Measurements from ENCODE around the gene LRCOL1.

Gene LRCOL1

GRCh38 chr12:132566516-132567131, 43.8 kb downstream of the LRCOL1 start:
- no peak for DNase-seq (ENCODE audit: low read depth in 2 of 2)

- no peak for DNase-seq (ENCODE audit: low read depth in 2 of 2)
These were observed 45.0 kb downstream of the LRCOL1 start for GRCh38 chr12:132565365-132565764.

GRCh38 chr12:132563911-132564310, 46.5 kb downstream of the LRCOL1 start:
- DNase-seq (ENCODE audit: low read depth in 2 of 2) = no peak

GRCh38 chr12:132562489-132563021, 47.8 kb downstream of the LRCOL1 start:
- DNase-seq (ENCODE audit: low read depth in 2 of 2) = no peak

- DNase-seq (ENCODE audit: low read depth in 2 of 2) = peak in 1 of 2 donors; percentile 19
These were observed 48.8 kb downstream of the LRCOL1 start for GRCh38 chr12:132561427-132562156.

GRCh38 chr12:132560614-132561426, 49.6 kb downstream of the LRCOL1 start:
- peak; percentile 76 to 79 for DNase-seq (ENCODE audit: low read depth in 2 of 2)

GRCh38 chr12:132560364-132560613, 50.1 kb downstream of the LRCOL1 start:
- DNase-seq (ENCODE audit: low read depth in 2 of 2) = peak in 1 of 2 donors; percentile 30

- peak; percentile 22 to 37 for DNase-seq (ENCODE audit: low read depth in 2 of 2)
These were observed 50.6 kb downstream of the LRCOL1 start for GRCh38 chr12:132559652-132560363.

- no peak for DNase-seq (ENCODE audit: low read depth in 2 of 2)
These were observed 51.3 kb downstream of the LRCOL1 start for GRCh38 chr12:132558861-132559623.

- DNase-seq (ENCODE audit: low read depth in 2 of 2) = no peak
These were observed 52.1 kb downstream of the LRCOL1 start for GRCh38 chr12:132558042-132558856.

- DNase-seq (ENCODE audit: low read depth in 2 of 2) = no peak
These were observed 52.9 kb downstream of the LRCOL1 start for GRCh38 chr12:132557291-132558015.

GRCh38 chr12:132556801-132557200, 53.6 kb downstream of the LRCOL1 start:
- DNase-seq (ENCODE audit: low read depth in 2 of 2) = no peak

GRCh38 chr12:132556216-132556615, 54.2 kb downstream of the LRCOL1 start:
- no peak for DNase-seq (ENCODE audit: low read depth in 2 of 2)

- DNase-seq (ENCODE audit: low read depth in 2 of 2) = no peak
These were observed 54.7 kb downstream of the LRCOL1 start for GRCh38 chr12:132555686-132556085.

GRCh38 chr12:132554845-132555630, 55.3 kb downstream of the LRCOL1 start:
- DNase-seq (ENCODE audit: low read depth in 2 of 2) = peak in 1 of 2 donors; percentile 15

All from activated CD4-positive, alpha-beta T cell treated with anti-CD3 and anti-CD28 coated beads for 24 hours (primary cell).